Cardiac muscle cell (in vitro differentiated cells and primary cell): ENCODE data around the gene LZTR1. TPM values are rescaled to one million over a fixed set of nuclear protein-coding genes. Genes with fewer than 3 reads are reported as not detected.
A peak's percentile ranks its signal among the peaks of the same experiment; 100 is the strongest.

Experiments
- DNase-seq, 2 donors: peaks; one replicate each; pipeline versions ENCODE4 v3.0.0 to v3.0.0-alpha.2; 2010 to 2017; ENCODE audit warnings: low read depth in 1 of 2, low spot score in 1 of 2
- H3K27ac ChIP-seq: fragments of 200-600 bp; sonication (generic); 2 replicates; pipeline ENCODE4 v1.5.1; 2016
- H3K27me3 ChIP-seq: fragments of 200-600 bp; sonication (generic); 2 replicates; pipeline ENCODE4 v1.6.0; 2016; ENCODE audit warnings: control low read depth
- H3K36me3 ChIP-seq: fragments of 200-600 bp; sonication (generic); 2 replicates; pipeline ENCODE4 v1.5.1; 2016; ENCODE audit warnings: control low read depth
- H3K4me1 ChIP-seq: fragments of 200-600 bp; sonication (generic); 2 replicates; pipeline ENCODE4 v1.8.1; 2017; ENCODE audit warnings: low read depth, mild to moderate bottlenecking, mixed run types
- H3K4me3 ChIP-seq: fragments of 200-600 bp; sonication (generic); 2 replicates; pipeline ENCODE4 v1.5.1; 2016; ENCODE audit warnings: mild to moderate bottlenecking
- H3K9me3 ChIP-seq: fragments of 200-600 bp; sonication (generic); 2 replicates; pipeline ENCODE4 v1.5.1; 2017; ENCODE audit warnings: low read depth, mild to moderate bottlenecking, control low read depth
- polyA plus RNA-seq: library from polyadenylated mRNA; unstranded; fragments of >200 nt; fragmentation: Nextera tagmentation; extraction: Ambion mirVana; gene quantifications from 2 replicates; pipeline ENCODE4 v1.2.1, GENCODE V29; 2016
- total RNA-seq: library from RNA; depleted of rRNA; stranded (reverse); fragments of >200 nt; gene quantifications from 2 replicates; pipeline ENCODE4 v1.2.3, GENCODE V29; 2016
- TF ChIP-seq, protein P1 (sequence below): IDR thresholded peaks from 2 replicates; pipeline ENCODE4 v1.5.1; 2012; ENCODE audit warnings: low read depth, mild to moderate bottlenecking, low read length

LZTR1 gene
- total and polyA plus RNA-seq, 2 experiments from 2014 or later = 60.9 to 62.6 TPM

DNA sequence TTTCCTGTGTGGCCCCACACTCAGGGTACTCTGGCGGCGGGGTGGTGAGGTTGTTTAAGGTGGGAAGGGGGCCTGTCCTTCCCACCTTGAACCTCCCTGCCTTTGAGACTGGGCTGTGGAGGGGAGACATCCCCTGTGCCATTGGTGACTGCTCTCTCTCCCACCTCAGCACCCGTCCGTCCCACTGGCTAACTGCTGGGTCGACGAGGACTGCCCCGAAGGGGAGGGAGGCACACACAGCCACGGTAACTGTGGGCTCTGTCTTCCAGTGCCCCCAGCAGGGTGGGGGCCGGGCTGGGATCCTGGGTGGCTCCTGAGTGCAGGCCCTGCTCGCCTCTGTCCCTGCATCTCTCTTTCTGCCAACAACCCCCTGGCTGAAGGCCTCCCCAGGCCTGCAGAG, 40.4 kb downstream of the LZTR1 start:
- Histone ChIP-seq H3K27me3 (no peaks in the 10 kb centered on the region), H3K36me3 (no peaks in the 10 kb centered on the region), H3K4me1 (no peaks in the 10 kb centered on the region), H3K9me3 (no peaks in the 10 kb centered on the region), H3K4me3 (no peak overlapping the region), H3K27ac (no peak overlapping the region)
- TF ChIP-seq, protein P1, sequence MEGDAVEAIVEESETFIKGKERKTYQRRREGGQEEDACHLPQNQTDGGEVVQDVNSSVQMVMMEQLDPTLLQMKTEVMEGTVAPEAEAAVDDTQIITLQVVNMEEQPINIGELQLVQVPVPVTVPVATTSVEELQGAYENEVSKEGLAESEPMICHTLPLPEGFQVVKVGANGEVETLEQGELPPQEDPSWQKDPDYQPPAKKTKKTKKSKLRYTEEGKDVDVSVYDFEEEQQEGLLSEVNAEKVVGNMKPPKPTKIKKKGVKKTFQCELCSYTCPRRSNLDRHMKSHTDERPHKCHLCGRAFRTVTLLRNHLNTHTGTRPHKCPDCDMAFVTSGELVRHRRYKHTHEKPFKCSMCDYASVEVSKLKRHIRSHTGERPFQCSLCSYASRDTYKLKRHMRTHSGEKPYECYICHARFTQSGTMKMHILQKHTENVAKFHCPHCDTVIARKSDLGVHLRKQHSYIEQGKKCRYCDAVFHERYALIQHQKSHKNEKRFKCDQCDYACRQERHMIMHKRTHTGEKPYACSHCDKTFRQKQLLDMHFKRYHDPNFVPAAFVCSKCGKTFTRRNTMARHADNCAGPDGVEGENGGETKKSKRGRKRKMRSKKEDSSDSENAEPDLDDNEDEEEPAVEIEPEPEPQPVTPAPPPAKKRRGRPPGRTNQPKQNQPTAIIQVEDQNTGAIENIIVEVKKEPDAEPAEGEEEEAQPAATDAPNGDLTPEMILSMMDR = no peak
- DNase-seq = no peak

DNA sequence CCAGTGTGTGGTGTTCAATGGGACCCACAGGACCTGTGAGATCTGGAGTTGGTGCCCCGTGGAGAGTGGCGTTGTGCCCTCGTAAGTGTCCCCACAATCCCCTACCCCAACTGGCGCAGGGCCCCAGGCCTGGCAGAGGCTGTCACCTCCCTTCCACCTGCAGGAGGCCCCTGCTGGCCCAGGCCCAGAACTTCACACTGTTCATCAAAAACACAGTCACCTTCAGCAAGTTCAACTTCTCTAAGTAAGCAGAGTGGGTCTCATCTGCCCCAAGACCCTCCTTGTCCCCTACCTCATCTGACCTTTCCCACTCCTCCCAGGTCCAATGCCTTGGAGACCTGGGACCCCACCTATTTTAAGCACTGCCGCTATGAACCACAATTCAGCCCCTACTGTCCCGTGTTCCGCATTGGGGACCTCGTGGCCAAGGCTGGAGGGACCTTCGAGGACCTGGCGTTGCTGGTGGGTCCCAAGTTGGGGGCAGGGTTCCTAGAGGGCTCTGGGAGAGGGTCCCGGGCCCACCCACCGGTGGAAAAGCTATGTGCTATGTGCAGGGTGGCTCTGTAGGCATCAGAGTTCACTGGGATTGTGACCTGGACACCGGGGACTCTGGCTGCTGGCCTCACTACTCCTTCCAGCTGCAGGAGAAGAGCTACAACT, 41.0 kb downstream of the LZTR1 start:
- Histone ChIP-seq H3K27me3 (no peaks in the 10 kb centered on the region), H3K4me3 (no peak overlapping the region), H3K9me3 (no peaks in the 10 kb centered on the region), H3K36me3 (no peaks in the 10 kb centered on the region), H3K27ac (no peak overlapping the region), H3K4me1 (no peaks in the 10 kb centered on the region)
- DNase-seq = no peak
- TF ChIP-seq, protein P1 = no peak

DNA sequence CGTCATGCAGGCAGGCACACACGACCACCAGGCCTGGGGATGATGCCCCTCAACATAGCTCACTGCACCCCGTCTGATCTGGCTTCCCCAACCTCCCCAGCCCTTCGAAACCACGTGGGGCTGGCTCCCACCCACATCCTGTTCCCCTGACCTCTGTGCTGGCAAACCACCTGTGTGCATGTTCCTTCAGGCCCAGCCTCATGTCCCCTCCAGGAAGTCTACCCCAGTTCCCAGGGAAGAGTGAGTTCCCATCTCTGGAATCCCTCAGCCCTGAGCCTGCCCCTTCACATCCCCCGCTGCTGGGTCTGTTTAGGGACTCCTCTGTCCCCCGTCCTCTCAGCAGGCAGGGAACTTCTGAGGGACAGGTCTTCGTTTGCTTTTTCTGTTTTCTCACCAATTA, 43.2 kb downstream of the LZTR1 start:
- Histone ChIP-seq H3K4me3 (no peak overlapping the region), H3K36me3 (no peaks in the 10 kb centered on the region), H3K9me3 (no peaks in the 10 kb centered on the region), H3K27me3 (no peaks in the 10 kb centered on the region), H3K27ac (no peak overlapping the region), H3K4me1 (no peaks in the 10 kb centered on the region)
- TF ChIP-seq, protein P1 = no peak
- DNase-seq = no peak

DNA sequence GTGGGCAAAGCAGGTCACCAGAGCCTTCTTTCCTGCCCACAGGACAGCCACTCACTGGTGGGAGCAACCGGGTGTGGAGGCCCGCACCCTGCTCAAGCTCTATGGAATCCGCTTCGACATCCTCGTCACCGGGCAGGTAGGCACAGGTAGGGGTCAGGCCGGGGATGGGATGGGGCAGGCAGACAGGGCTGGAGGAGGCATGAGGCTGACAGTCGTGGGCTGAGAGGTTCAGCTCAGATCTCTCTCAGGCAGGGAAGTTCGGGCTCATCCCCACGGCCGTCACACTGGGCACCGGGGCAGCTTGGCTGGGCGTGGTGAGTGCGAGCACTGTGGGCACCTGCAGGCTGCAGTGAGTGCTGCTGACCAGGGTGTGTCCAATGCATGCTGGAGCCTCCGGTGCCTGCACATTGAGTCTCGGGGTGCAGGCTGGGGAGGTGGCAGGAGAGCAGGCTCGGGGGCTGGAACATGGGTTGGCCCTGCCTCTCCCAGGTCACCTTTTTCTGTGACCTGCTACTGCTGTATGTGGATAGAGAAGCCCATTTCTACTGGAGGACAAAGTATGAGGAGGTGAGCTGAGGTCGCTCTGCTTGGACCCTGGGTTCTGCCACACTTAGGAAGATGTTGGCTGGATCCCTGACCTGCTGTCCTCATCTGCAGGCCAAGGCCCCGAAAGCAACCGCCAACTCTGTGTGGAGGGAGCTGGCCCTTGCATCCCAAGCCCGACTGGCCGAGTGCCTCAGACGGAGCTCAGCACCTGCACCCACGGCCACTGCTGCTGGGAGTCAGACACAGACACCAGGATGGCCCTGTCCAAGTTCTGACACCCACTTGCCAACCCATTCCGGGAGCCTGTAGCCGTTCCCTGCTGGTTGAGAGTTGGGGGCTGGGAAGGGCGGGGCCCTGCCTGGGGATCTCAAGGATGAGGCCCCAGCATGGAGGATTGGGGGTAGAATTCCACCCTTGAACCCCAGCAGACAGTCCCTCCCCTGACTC, 44.0 kb downstream of the LZTR1 start:
- Histone ChIP-seq H3K4me3 (no peak overlapping the region), H3K27ac (no peak overlapping the region), H3K36me3 (no peaks in the 10 kb centered on the region), H3K9me3 (no peaks in the 10 kb centered on the region), H3K27me3 (peaks cover 7% of the 10 kb centered on the region), H3K4me1 (no peaks in the 10 kb centered on the region)
- no peak for DNase-seq
- TF ChIP-seq, protein P1 = no peak

DNA sequence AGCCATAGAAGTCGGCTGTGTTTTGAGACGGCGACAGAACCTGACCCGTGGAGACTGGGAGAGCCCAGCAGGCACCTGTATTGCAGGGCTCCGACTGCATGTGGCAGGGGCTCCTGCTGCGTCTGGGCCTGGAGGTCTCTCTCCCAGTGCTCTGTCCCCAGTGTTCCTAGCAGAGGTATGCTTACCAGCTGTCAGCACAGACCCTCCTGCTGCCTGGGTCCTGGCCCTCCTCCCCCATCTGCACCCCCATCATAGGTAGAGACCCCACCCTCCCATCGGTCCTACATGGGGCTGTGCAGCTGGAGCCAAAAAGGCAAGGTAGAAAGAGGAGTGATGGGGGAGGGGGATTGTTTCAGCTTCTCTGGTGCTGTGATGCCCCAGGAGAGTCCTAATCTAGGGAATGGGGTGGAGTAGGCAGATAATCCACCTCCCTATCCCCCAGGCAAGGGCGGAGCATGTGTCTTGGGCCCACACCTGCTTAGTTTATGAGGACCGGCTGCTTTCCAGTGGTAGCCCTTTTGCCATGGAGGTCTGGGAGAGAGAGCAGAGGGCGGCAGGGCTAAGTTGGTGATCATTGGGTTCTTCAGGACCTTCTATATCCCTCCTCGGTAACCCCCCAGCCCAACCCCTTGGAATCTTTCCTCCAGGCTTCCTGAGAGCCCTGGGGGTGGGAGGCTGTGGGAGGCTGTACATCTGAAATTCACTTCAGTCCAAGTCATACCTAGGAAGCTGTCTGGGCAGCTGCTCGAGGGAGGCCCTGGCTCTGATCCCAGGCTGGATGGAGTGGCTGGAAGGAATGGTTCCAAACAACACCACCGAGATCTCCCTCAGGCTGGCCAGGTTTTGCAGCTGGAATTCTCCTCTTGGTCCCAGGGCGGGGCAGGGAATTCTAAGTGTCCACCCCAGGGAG, 44.9 kb downstream of the LZTR1 start:
- H3K4me1 ChIP-seq = peaks cover 3% of the 10 kb centered on the region
- H3K27me3 ChIP-seq = peaks cover 17% of the 10 kb centered on the region
- no peaks in the 10 kb centered on the region for H3K36me3 ChIP-seq
- peak in 1 of 2 donors; percentile 77 for DNase-seq
- no peak overlapping the region for H3K27ac ChIP-seq
- TF ChIP-seq, protein P1 = no peak
- H3K4me3 ChIP-seq = no peak overlapping the region
- no peaks in the 10 kb centered on the region for H3K9me3 ChIP-seq
